WTC11 (cell line): ENCODE measurements around the gene GRIP2. TPM values are rescaled to one million over a fixed set of nuclear protein-coding genes. Genes with fewer than 3 reads are reported as not detected.

Experiments
- ATAC-seq: fragments of 200-7000 bp; cut with Tn5 transposase; 2 replicates; pipeline ENCODE4 v1.10.0; 2021; ENCODE audit warnings: mild to moderate bottlenecking, moderate library complexity
- CTCF ChIA-PET: fragments of 300-600 bp; sonication (Branson Sonifier 250); formaldehyde crosslinking; loops from one replicate; lab custom pipeline; 2021; ENCODE audit warnings: antibody characterized with exemption; lab: Charles Lee
- POLR2A ChIA-PET: fragments of 350-600 bp; sonication (Branson Sonifier 250); formaldehyde crosslinking; loops from one replicate; lab custom pipeline; 2021; ENCODE audit warnings: antibody characterized with exemption; lab: Charles Lee
- DNase-seq: peaks from one replicate; pipeline ENCODE4 v3.0.0; 2021; ENCODE audit warnings: low spot score
- H3K27ac Mint-ChIP-seq: 2 replicates; pipeline ENCODE4 v1.8.0; 2021; ENCODE audit warnings: mixed read lengths
- H3K27me3 Mint-ChIP-seq: 2 replicates; pipeline ENCODE4 v1.8.0; 2021; ENCODE audit warnings: low read depth, mild to moderate bottlenecking, moderate library complexity, mixed read lengths
- H3K36me3 Mint-ChIP-seq: 2 replicates; pipeline ENCODE4 v1.8.0; 2021; ENCODE audit warnings: mixed read lengths
- H3K4me1 Mint-ChIP-seq: 2 replicates; pipeline ENCODE4 v1.8.0; 2022; ENCODE audit warnings: mixed read lengths
- H3K4me3 Mint-ChIP-seq: 2 replicates; pipeline ENCODE4 v1.8.0; 2021; ENCODE audit warnings: mild to moderate bottlenecking, moderate library complexity, mixed read lengths
- H3K9me3 Mint-ChIP-seq: 2 replicates; pipeline ENCODE4 v1.8.0; 2021; ENCODE audit warnings: mixed read lengths
- ARID4B ChIP-seq: sonication (generic); formaldehyde crosslinking; IDR thresholded peaks from 2 replicates; pipeline ENCODE4 v1.8.0; 2023; ENCODE audit warnings: missing genetic modification reagents, mild to moderate bottlenecking, borderline replicate concordance
- ATF6 ChIP-seq: sonication (generic); formaldehyde crosslinking; IDR thresholded peaks from 2 replicates; pipeline ENCODE4 v1.8.1; 2023; ENCODE audit warnings: mild to moderate bottlenecking, missing genetic modification reagents
- CBFB ChIP-seq: sonication (generic); formaldehyde crosslinking; IDR thresholded peaks from 2 replicates; pipeline ENCODE4 v1.8.1; 2022; ENCODE audit warnings: mild to moderate bottlenecking, low read depth, missing genetic modification reagents
- ETV6 ChIP-seq: sonication (generic); formaldehyde crosslinking; IDR thresholded peaks from 2 replicates; pipeline ENCODE4 v1.8.1; 2022; ENCODE audit warnings: mild to moderate bottlenecking, missing genetic modification reagents
- FOXJ3 ChIP-seq: sonication (generic); formaldehyde crosslinking; IDR thresholded peaks from 2 replicates; pipeline ENCODE4 v1.9.0; 2021; ENCODE audit warnings: missing genetic modification reagents, mild to moderate bottlenecking, borderline replicate concordance
- FOXP1 ChIP-seq: sonication (generic); formaldehyde crosslinking; IDR thresholded peaks from 2 replicates; pipeline ENCODE4 v1.8.0; 2022; ENCODE audit warnings: missing genetic modification reagents, mild to moderate bottlenecking, moderate library complexity, borderline replicate concordance
- GABPB1 ChIP-seq: sonication (generic); formaldehyde crosslinking; IDR thresholded peaks from 2 replicates; pipeline ENCODE4 v1.8.1; 2023; ENCODE audit warnings: mild to moderate bottlenecking, missing genetic modification reagents
- GTF2I ChIP-seq: fragments of 250-450 bp; sonication (Bioruptor Pico); conservative IDR thresholded peaks from 2 replicates; pipeline ENCODE4 v1.4.0; 2021; ENCODE audit warnings: mild to moderate bottlenecking
- JUN ChIP-seq: sonication (generic); formaldehyde crosslinking; IDR thresholded peaks from 2 replicates; pipeline ENCODE4 v1.8.0; 2023; ENCODE audit warnings: mild to moderate bottlenecking, missing genetic modification reagents
- KAT7 ChIP-seq: sonication (generic); formaldehyde crosslinking; IDR thresholded peaks from 2 replicates; pipeline ENCODE4 v1.8.1; 2023; ENCODE audit warnings: missing genetic modification reagents, mild to moderate bottlenecking, borderline replicate concordance
- MAX ChIP-seq: sonication (generic); formaldehyde crosslinking; IDR thresholded peaks from 2 replicates; pipeline ENCODE4 v1.8.0; 2022; ENCODE audit warnings: mild to moderate bottlenecking, missing genetic modification reagents
- MYBL2 ChIP-seq: sonication (generic); formaldehyde crosslinking; IDR thresholded peaks from 2 replicates; pipeline ENCODE4 v1.8.1; 2023; ENCODE audit warnings: mild to moderate bottlenecking, moderate library complexity, missing genetic modification reagents
- NFYB ChIP-seq: sonication (generic); formaldehyde crosslinking; conservative IDR thresholded peaks from 2 replicates; pipeline ENCODE4 v1.8.0; 2022; ENCODE audit warnings: low read depth, missing genetic modification reagents
- NR1H2 ChIP-seq: sonication (generic); formaldehyde crosslinking; IDR thresholded peaks from 2 replicates; pipeline ENCODE4 v1.9.0; 2021; ENCODE audit warnings: mild to moderate bottlenecking, moderate library complexity, missing genetic modification reagents
- NR2C2 ChIP-seq: sonication (generic); formaldehyde crosslinking; IDR thresholded peaks from 2 replicates; pipeline ENCODE4 v1.8.0; 2022; ENCODE audit warnings: mild to moderate bottlenecking, missing genetic modification reagents
- SMAD4 ChIP-seq: sonication (generic); formaldehyde crosslinking; IDR thresholded peaks from 2 replicates; pipeline ENCODE4 v1.8.0; 2022; ENCODE audit warnings: mild to moderate bottlenecking, missing genetic modification reagents
- SOX15 ChIP-seq: fragments of 250-450 bp; sonication (Bioruptor Pico); IDR thresholded peaks from 2 replicates; pipeline ENCODE4 v1.9.0; 2021; ENCODE audit warnings: mild to moderate bottlenecking
- TEAD1 ChIP-seq: sonication (generic); formaldehyde crosslinking; IDR thresholded peaks from 2 replicates; pipeline ENCODE4 v1.8.0; 2022; ENCODE audit warnings: mild to moderate bottlenecking, missing genetic modification reagents
- ZNF232 ChIP-seq: sonication (generic); formaldehyde crosslinking; IDR thresholded peaks from 2 replicates; pipeline ENCODE4 v1.8.0; 2022; ENCODE audit warnings: mild to moderate bottlenecking, missing genetic modification reagents
- ZNF416 ChIP-seq: fragments of 250-450 bp; sonication (Bioruptor Pico); IDR thresholded peaks from 2 replicates; pipeline ENCODE4 v1.9.0; 2021; ENCODE audit warnings: mild to moderate bottlenecking, inconsistent platforms
- ZNF671 ChIP-seq: fragments of 250-450 bp; sonication (Bioruptor Pico); IDR thresholded peaks from 2 replicates; pipeline ENCODE4 v1.8.0; 2021; ENCODE audit warnings: mild to moderate bottlenecking
- total RNA-seq: library from RNA; stranded (reverse); gene quantifications from 3 replicates; pipeline ENCODE4 v1.2.3, GENCODE V29; 2021
- TF ChIP-seq, protein P1 (sequence below): sonication (generic); formaldehyde crosslinking; IDR thresholded peaks from 2 replicates; pipeline ENCODE4 v1.8.0; 2022; ENCODE audit warnings: mild to moderate bottlenecking, missing genetic modification reagents
- TF ChIP-seq, protein P2 (sequence below): sonication (generic); formaldehyde crosslinking; IDR thresholded peaks from 2 replicates; pipeline ENCODE4 v1.8.1; 2023; ENCODE audit warnings: mild to moderate bottlenecking, missing genetic modification reagents, moderate library complexity

Gene GRIP2
- total RNA-seq, 1 experiment from 2014 or later: 12.0 TPM

- Mint-ChIP-seq H3K4me3 (0 out of 2 replicates have a peak overlapping the region, but pooled peaks have one; percentile 3), H3K4me1 (peaks cover 24% of the 10 kb centered on the region), H3K36me3 (peaks cover 74% of the 10 kb centered on the region), H3K27me3 (no peaks in the 10 kb centered on the region; the same call in 1 of the 2 replicates), H3K9me3 (no peaks in the 10 kb centered on the region), H3K27ac (peak overlapping the region; percentile 91)
- TF ChIP-seq, protein P1, sequence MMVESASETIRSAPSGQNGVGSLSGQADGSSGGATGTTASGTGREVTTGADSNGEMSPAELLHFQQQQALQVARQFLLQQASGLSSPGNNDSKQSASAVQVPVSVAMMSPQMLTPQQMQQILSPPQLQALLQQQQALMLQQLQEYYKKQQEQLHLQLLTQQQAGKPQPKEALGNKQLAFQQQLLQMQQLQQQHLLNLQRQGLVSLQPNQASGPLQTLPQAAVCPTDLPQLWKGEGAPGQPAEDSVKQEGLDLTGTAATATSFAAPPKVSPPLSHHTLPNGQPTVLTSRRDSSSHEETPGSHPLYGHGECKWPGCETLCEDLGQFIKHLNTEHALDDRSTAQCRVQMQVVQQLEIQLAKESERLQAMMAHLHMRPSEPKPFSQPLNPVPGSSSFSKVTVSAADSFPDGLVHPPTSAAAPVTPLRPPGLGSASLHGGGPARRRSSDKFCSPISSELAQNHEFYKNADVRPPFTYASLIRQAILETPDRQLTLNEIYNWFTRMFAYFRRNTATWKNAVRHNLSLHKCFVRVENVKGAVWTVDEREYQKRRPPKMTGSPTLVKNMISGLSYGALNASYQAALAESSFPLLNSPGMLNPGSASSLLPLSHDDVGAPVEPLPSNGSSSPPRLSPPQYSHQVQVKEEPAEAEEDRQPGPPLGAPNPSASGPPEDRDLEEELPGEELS: no peak
- TF ChIP-seq ZNF671 (CRISPR knock-in tag): 0 out of 2 replicates have a peak, but pooled peaks have one; percentile 8
- ChIA-PET CTCF (interaction anchor here (0.6 to 2.3 kb wide), 15 partner anchors 9 to 254 kb away, joined by 3 to 10 read pairs (median 4); partner anchors contain the start of gene SLC6A6), POLR2A (interaction anchor here (1.5 kb wide), 1 partner anchor 45 kb away, joined by 3 read pairs; no protein-coding TSS in a partner anchor)
- DNase-seq: peak; percentile 52
- peak; percentile 87 for ATAC-seq
These were observed 82.1 kb downstream of the GRIP2 start for GRCh38 chr3:14457999-14458398.

GRCh38 chr3:14457481-14457880 lies 82.7 kb downstream of the GRIP2 start:
- Mint-ChIP-seq H3K4me3 (no peak overlapping the region), H3K27ac (peak overlapping the region; percentile 91; the same call in 1 of the 2 replicates), H3K27me3 (no peaks in the 10 kb centered on the region; the same call in 1 of the 2 replicates), H3K4me1 (peaks cover 19% of the 10 kb centered on the region), H3K9me3 (no peaks in the 10 kb centered on the region), H3K36me3 (peaks cover 72% of the 10 kb centered on the region)
- ChIA-PET CTCF (interaction anchor here (0.9 to 2.3 kb wide), 8 partner anchors 11 to 254 kb away, joined by 3 to 10 read pairs (median 4); no protein-coding TSS in a partner anchor), POLR2A (interaction anchor here (1.5 kb wide), 1 partner anchor 44 kb away, joined by 3 read pairs; no protein-coding TSS in a partner anchor)
- no peak for ATAC-seq
- no peak for DNase-seq
- TF ChIP-seq MYBL2 (CRISPR knock-in tag) (no peak), SMAD4 (CRISPR knock-in tag) (no peak), TEAD1 (CRISPR knock-in tag) (no peak), FOXP1 (CRISPR knock-in tag) (no peak), CBFB (CRISPR knock-in tag) (no peak), GTF2I (CRISPR knock-in tag) (no peak), ETV6 (CRISPR knock-in tag) (no peak)

DNA sequence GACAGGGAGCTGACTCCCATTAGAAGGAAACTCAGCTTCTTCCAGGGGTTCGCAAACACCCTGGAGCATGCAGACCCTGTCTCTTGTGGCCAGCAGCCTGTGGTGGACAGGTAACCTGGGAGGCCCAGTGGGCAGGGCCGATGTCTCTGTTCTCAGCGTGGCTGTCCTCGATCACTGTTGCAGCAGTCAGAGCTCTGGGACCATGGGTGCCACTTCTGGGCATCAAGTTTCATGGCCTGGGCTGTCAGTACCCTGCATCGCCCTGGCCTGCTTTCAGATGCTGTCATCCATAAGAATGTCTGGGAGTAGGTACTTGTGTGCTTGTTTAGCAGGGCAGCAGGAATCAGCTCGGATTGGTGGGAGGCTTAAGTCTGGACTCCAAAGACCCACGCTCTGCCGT lies 83.3 kb downstream of the GRIP2 start:
- DNase-seq: no peak
- Mint-ChIP-seq H3K9me3 (no peaks in the 10 kb centered on the region), H3K27ac (peak overlapping the region; percentile 19; the same call in 1 of the 2 replicates), H3K4me1 (peaks cover 17% of the 10 kb centered on the region), H3K4me3 (no peak overlapping the region), H3K36me3 (peaks cover 72% of the 10 kb centered on the region), H3K27me3 (no peaks in the 10 kb centered on the region; the same call in 1 of the 2 replicates)
- ChIA-PET POLR2A (no interaction called here), CTCF (interaction anchor here (1.2 to 1.8 kb wide), 4 partner anchors 11 to 253 kb away, joined by 3 to 7 read pairs (median 4); no protein-coding TSS in a partner anchor)
- ATAC-seq: no peak
- no peak for TF ChIP-seq GABPB1 (CRISPR knock-in tag)
- no peak for TF ChIP-seq FOXP1 (CRISPR knock-in tag)
- no peak for TF ChIP-seq ZNF232 (CRISPR knock-in tag)
- no peak for TF ChIP-seq KAT7 (CRISPR knock-in tag)
- TF ChIP-seq SMAD4 (CRISPR knock-in tag): no peak
- no peak for TF ChIP-seq ARID4B (CRISPR knock-in tag)
- no peak for TF ChIP-seq SOX15 (CRISPR knock-in tag)
- no peak for TF ChIP-seq NFYB (CRISPR knock-in tag)
- no peak for TF ChIP-seq MAX
- TF ChIP-seq JUN (CRISPR knock-in tag): no peak
- no peak for TF ChIP-seq NR2C2
- TF ChIP-seq, protein P2, sequence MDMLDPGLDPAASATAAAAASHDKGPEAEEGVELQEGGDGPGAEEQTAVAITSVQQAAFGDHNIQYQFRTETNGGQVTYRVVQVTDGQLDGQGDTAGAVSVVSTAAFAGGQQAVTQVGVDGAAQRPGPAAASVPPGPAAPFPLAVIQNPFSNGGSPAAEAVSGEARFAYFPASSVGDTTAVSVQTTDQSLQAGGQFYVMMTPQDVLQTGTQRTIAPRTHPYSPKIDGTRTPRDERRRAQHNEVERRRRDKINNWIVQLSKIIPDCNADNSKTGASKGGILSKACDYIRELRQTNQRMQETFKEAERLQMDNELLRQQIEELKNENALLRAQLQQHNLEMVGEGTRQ (CRISPR knock-in tag): no peak
- no peak for TF ChIP-seq FOXJ3
- no peak for TF ChIP-seq ZNF416
- no peak for TF ChIP-seq NR1H2
- TF ChIP-seq ATF6 (CRISPR knock-in tag): no peak
